ENCODE data around the gene RNF157. TPM values are rescaled to one million over a fixed set of nuclear protein-coding genes. Genes with fewer than 3 reads are reported as not detected.

RNF157 gene
- polyA plus RNA-seq, 2 of the 4 experiments (the other 2 are of a cell fraction): 7.2 to 8.5 TPM

DNA sequence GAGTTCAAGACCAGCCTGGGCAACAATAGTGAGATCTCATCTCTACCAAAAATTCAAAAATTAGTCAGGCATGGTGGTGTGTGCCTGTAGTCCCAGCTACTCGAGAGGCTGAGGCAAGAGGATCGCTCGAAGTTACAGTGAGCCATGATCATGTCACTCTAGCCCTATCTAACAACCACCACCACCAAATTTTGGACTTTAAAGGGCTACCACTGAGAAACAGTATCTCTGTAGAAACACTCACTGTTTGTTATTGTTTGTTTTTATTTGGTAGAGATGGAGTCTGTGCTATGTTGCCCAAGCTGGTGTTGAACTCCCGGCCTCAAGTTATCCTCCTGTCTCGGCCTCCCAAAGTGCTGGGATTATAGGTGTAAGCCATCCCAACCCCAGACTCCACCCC lies 23.6 kb upstream of the RNF157 start:
- ChIA-PET CTCF (interaction anchor here (0.8 to 7.8 kb wide), 10 partner anchors 9 to 259 kb away, joined by 3 to 101 read pairs (median 4); partner anchors contain the start of gene RNF157), POLR2A (interaction anchor here (1.4 to 1.5 kb wide), 2 partner anchors 9 to 12 kb away, joined by 7 to 17 read pairs; no protein-coding TSS in a partner anchor)
- FAIRE-seq (no peak), DNase-seq (ENCODE audit: low read depth in 1 of 2, low spot score in 1 of 2) (no peak), ATAC-seq (no peak)
- H3K9me3 ChIP-seq: no peaks in the 10 kb centered on the region
- H3K4me1 ChIP-seq: peaks cover 25% of the 10 kb centered on the region
- peak overlapping the region; percentile 78; the same call in 1 of the 3 replicates for H3K4me2 ChIP-seq
- TF ChIP-seq POLR2AphosphoS2 (conservative IDR thresholded peaks at IDR 0.05; ENCODE audit: low read length) (no peak), RCOR1 (IDR thresholded peaks at IDR 0.05; ENCODE audit: low read depth, low read length) (no peak), ZFP36 (IDR thresholded peaks at IDR 0.05; ENCODE audit: borderline replicate concordance, partially characterized antibody) (no peak), USF2 (IDR thresholded peaks at IDR 0.05) (no peak), MYC (IDR thresholded peaks at IDR 0.05; ENCODE audit: borderline replicate concordance, low read length) (no peak), HDAC2 (IDR thresholded peaks at IDR 0.05) (no peak), TFCP2L1 (CRISPR knock-in tag; IDR thresholded peaks at IDR 0.05) (no peak)
- TF ChIP-seq, protein P1, sequence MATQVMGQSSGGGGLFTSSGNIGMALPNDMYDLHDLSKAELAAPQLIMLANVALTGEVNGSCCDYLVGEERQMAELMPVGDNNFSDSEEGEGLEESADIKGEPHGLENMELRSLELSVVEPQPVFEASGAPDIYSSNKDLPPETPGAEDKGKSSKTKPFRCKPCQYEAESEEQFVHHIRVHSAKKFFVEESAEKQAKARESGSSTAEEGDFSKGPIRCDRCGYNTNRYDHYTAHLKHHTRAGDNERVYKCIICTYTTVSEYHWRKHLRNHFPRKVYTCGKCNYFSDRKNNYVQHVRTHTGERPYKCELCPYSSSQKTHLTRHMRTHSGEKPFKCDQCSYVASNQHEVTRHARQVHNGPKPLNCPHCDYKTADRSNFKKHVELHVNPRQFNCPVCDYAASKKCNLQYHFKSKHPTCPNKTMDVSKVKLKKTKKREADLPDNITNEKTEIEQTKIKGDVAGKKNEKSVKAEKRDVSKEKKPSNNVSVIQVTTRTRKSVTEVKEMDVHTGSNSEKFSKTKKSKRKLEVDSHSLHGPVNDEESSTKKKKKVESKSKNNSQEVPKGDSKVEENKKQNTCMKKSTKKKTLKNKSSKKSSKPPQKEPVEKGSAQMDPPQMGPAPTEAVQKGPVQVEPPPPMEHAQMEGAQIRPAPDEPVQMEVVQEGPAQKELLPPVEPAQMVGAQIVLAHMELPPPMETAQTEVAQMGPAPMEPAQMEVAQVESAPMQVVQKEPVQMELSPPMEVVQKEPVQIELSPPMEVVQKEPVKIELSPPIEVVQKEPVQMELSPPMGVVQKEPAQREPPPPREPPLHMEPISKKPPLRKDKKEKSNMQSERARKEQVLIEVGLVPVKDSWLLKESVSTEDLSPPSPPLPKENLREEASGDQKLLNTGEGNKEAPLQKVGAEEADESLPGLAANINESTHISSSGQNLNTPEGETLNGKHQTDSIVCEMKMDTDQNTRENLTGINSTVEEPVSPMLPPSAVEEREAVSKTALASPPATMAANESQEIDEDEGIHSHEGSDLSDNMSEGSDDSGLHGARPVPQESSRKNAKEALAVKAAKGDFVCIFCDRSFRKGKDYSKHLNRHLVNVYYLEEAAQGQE (IDR thresholded peaks at IDR 0.05): no peak
- TF ChIP-seq, protein P2, sequence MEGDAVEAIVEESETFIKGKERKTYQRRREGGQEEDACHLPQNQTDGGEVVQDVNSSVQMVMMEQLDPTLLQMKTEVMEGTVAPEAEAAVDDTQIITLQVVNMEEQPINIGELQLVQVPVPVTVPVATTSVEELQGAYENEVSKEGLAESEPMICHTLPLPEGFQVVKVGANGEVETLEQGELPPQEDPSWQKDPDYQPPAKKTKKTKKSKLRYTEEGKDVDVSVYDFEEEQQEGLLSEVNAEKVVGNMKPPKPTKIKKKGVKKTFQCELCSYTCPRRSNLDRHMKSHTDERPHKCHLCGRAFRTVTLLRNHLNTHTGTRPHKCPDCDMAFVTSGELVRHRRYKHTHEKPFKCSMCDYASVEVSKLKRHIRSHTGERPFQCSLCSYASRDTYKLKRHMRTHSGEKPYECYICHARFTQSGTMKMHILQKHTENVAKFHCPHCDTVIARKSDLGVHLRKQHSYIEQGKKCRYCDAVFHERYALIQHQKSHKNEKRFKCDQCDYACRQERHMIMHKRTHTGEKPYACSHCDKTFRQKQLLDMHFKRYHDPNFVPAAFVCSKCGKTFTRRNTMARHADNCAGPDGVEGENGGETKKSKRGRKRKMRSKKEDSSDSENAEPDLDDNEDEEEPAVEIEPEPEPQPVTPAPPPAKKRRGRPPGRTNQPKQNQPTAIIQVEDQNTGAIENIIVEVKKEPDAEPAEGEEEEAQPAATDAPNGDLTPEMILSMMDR (IDR thresholded peaks at IDR 0.05): no peak
- WGBS (ENCODE audit: missing lambda C conversion rate): 89% methylated on average over 5 of the region's 5 CpGs
- no peak overlapping the region for H3K4me3 ChIP-seq
- H3K27ac ChIP-seq: peak overlapping the region; percentile 67 to 76; a peak in 4 of 6 replicates

DNA sequence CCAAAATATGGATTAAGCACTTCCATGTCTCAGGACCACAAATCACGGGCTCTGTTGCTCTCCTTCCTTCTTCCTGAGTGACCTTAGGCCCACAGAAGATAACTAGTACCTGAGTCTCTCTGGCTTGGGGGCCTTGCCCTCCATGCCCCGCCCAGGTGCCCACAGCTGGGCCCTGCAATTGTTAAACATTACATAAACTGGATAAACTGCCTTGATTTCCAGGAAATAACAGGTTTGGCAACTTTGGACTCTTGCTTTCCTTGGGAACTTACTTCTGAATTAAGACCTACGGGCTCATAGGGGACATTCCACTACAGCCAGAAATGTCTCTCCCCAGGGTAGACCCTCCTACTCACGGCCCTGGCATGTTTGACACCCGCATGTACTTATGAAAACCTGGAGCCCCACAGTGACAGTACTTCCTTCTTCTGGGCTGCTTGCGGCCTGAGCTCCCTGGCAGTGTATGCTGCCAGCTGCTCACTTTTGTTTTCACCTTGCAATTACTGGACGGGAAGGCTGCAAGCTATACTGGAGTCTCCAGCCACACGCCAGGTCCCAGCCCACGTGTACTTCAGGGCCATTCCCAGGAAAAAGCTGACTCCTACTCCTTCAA lies 22.5 kb upstream of the RNF157 start:
- ChIA-PET CTCF (interaction anchor here (0.7 to 7.8 kb wide), 9 partner anchors 10 to 249 kb away, joined by 3 to 101 read pairs (median 3); no protein-coding TSS in a partner anchor), POLR2A (interaction anchor here (0.6 to 0.8 kb wide), 2 partner anchors 11 to 779 kb away, joined by 3 read pairs; no protein-coding TSS in a partner anchor)
- no peak for ATAC-seq
- no peak for DNase-seq (ENCODE audit: low read depth in 1 of 2, low spot score in 1 of 2)
- Histone ChIP-seq H3K4me2 (no peak overlapping the region), H3K27ac (peak overlapping the region; percentile 2 to 26; a peak in 3 of 6 replicates), H3K4me3 (no peak overlapping the region), H3K9me3 (no peaks in the 10 kb centered on the region), H3K4me1 (peaks cover 17% of the 10 kb centered on the region)
- FAIRE-seq: no peak
- 84% methylated on average over 9 of the region's 9 CpGs for WGBS (ENCODE audit: missing lambda C conversion rate)
- TF ChIP-seq HDAC2 (IDR thresholded peaks at IDR 0.05) (no peak), USF2 (IDR thresholded peaks at IDR 0.05) (no peak), HOXB13 (CRISPR knock-in tag; IDR thresholded peaks at IDR 0.05; ENCODE audit: low read depth) (no peak), HOXA7 (CRISPR knock-in tag; IDR thresholded peaks at IDR 0.05) (no peak), ZC3H11A (IDR thresholded peaks at IDR 0.05) (no peak)
- TF ChIP-seq, protein P3, sequence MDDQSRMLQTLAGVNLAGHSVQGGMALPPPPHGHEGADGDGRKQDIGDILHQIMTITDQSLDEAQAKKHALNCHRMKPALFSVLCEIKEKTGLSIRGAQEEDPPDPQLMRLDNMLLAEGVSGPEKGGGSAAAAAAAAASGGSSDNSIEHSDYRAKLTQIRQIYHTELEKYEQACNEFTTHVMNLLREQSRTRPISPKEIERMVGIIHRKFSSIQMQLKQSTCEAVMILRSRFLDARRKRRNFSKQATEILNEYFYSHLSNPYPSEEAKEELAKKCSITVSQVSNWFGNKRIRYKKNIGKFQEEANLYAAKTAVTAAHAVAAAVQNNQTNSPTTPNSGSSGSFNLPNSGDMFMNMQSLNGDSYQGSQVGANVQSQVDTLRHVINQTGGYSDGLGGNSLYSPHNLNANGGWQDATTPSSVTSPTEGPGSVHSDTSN (IDR thresholded peaks at IDR 0.05): no peak
- TF ChIP-seq, protein P1 (IDR thresholded peaks at IDR 0.05): no peak
